Measurements from ENCODE around the gene HIVEP3. TPM values are rescaled to one million over a fixed set of nuclear protein-coding genes. Genes with fewer than 3 reads are reported as not detected.

Gene HIVEP3
- total RNA-seq, 1 experiment from 2014 or later = 1.4 TPM

DNA sequence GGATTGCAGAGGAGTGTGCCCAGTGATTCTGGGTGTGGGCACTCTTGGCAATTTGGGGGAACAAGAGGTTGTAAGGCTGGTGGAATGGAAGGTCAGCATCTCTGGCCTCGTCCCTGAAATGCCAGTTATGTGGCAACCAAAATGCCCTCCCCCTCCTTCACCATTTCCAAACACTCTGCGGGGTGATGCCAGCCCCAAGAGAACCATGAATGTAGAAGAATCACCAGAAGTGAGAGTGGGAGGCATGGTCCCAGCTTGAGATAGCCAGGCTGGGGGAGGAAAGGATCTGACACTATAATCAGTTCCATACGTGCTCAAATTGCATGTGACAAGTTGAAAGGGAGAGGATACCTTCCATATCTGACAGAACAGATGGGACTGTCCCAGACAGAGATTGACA, 345.5 kb downstream of the HIVEP3 start:
- Mint-ChIP-seq H3K4me1 (peaks cover 0 to 4% of the 10 kb centered on the region in 2 experiments; a peak in 2 of 4 replicates), H3K27ac (no peak overlapping the region; a peak in 1 of 7 replicates), H3K4me3 (no peak overlapping the region), H3K36me3 (ENCODE audit: insufficient read depth in 1 of 3, low read depth in 3 of 3) (no peaks in the 10 kb centered on the region), H3K9me3 (no peaks in the 10 kb centered on the region), H3K27me3 (ENCODE audit: low read depth) (peaks cover 16% of the 10 kb centered on the region)
- Histone ChIP-seq H3K23me2 (ENCODE audit: insufficient read length, low read depth, low read length, poor library complexity, severe bottlenecking) (no peaks in the 10 kb centered on the region), H3K4me1 (ENCODE audit: insufficient read depth, low read length) (no peaks in the 10 kb centered on the region), H3K27ac (ENCODE audit: insufficient read length, low read depth, low read length) (no peak overlapping the region), H3K79me1 (ENCODE audit: insufficient read depth, low read depth, low read length, poor library complexity, severe bottlenecking) (no peaks in the 10 kb centered on the region), H2BK120ac (ENCODE audit: low read depth, low read length, poor library complexity, severe bottlenecking) (no peak overlapping the region), H3K79me2 (ENCODE audit: insufficient read depth, low read length) (no peaks in the 10 kb centered on the region), H3K18ac (ENCODE audit: insufficient read length, low read depth, low read length) (no peak overlapping the region), H4K91ac (ENCODE audit: insufficient read length, low read depth, low read length) (no peak overlapping the region), H2AFZ (ENCODE audit: low read length) (no peak overlapping the region), H3K14ac (ENCODE audit: insufficient read depth, low read length) (no peak overlapping the region), H2BK12ac (ENCODE audit: insufficient read length, low read depth, low read length) (no peak overlapping the region), H3K56ac (ENCODE audit: insufficient read length, low read depth, low read length) (no peak overlapping the region), H3T11ph (ENCODE audit: low read length) (no peak overlapping the region), H3K9ac (ENCODE audit: extremely low read depth, insufficient read length, low read length) (no peak overlapping the region), H3K23ac (ENCODE audit: insufficient read length, low read depth, low read length) (no peak overlapping the region), H4K5ac (ENCODE audit: insufficient read length, low read depth, low read length) (no peak overlapping the region), H2BK15ac (ENCODE audit: low read depth, low read length) (no peak overlapping the region), H3K4ac (ENCODE audit: low read depth, low read length) (no peak overlapping the region), H2BK20ac (ENCODE audit: low read depth, low read length, poor library complexity, severe bottlenecking) (no peak overlapping the region), H4K20me1 (ENCODE audit: control insufficient read depth, insufficient read depth, insufficient read length) (no peaks in the 10 kb centered on the region), H3K4me2 (ENCODE audit: insufficient read depth, insufficient read length, low read length) (no peak overlapping the region), H2AK5ac (ENCODE audit: insufficient read length, low read length) (no peak overlapping the region), H3K9me3 (ENCODE audit: control insufficient read depth, low read depth, low read length) (no peaks in the 10 kb centered on the region), H2BK5ac (ENCODE audit: insufficient read length, low read length) (no peak overlapping the region), H4K8ac (replicated peaks; ENCODE audit: insufficient read length, low read depth, low read length) (no peak overlapping the region), H3K27me3 (ENCODE audit: insufficient read depth, low read length) (no peaks in the 10 kb centered on the region)
- TF ChIP-seq, protein P1, sequence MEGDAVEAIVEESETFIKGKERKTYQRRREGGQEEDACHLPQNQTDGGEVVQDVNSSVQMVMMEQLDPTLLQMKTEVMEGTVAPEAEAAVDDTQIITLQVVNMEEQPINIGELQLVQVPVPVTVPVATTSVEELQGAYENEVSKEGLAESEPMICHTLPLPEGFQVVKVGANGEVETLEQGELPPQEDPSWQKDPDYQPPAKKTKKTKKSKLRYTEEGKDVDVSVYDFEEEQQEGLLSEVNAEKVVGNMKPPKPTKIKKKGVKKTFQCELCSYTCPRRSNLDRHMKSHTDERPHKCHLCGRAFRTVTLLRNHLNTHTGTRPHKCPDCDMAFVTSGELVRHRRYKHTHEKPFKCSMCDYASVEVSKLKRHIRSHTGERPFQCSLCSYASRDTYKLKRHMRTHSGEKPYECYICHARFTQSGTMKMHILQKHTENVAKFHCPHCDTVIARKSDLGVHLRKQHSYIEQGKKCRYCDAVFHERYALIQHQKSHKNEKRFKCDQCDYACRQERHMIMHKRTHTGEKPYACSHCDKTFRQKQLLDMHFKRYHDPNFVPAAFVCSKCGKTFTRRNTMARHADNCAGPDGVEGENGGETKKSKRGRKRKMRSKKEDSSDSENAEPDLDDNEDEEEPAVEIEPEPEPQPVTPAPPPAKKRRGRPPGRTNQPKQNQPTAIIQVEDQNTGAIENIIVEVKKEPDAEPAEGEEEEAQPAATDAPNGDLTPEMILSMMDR (conservative IDR thresholded peaks at IDR 0.05) = no peak
- no CpG with 5 or more reads among the region's 3 CpGs for WGBS (ENCODE audit: extremely low coverage, insufficient read length, low lambda C conversion rate)
- no peak for DNase-seq

Measured in H9 (cell line).